Skin of body (tissue), 2 donors: ENCODE measurements around the gene BRINP2. TPM values are rescaled to one million over a fixed set of nuclear protein-coding genes. Genes with fewer than 3 reads are reported as not detected.

Experiments
- DNase-seq: peaks from one replicate; lab custom pipeline; 2025; lab: John Stamatoyannopoulos, UW
- total RNA-seq: library from RNA; depleted of rRNA; stranded (reverse); fragments of >200 nt; gene quantifications from one replicate; pipeline ENCODE4 v1.2.3, GENCODE V29; 2014

Gene BRINP2
- total RNA-seq, 1 donor from 2014 or later: 0.39 TPM

- no peak for DNase-seq
Observed at GRCh38 chr1:177164380-177165068, 6.2 kb upstream of the BRINP2 start, which contains the start of gene ASTN1. Gene ASTN1, minus strand, starts transcription at chr1:177164712. Its CDS starts 36 bp downstream, at chr1:177164676.

GRCh38 chr1:177165069-177165439 lies 5.7 kb upstream of the BRINP2 start:
- DNase-seq: no peak

GRCh38 chr1:177171536-177172123 lies 872 bp downstream of the BRINP2 start:
- DNase-seq: no peak

DNA sequence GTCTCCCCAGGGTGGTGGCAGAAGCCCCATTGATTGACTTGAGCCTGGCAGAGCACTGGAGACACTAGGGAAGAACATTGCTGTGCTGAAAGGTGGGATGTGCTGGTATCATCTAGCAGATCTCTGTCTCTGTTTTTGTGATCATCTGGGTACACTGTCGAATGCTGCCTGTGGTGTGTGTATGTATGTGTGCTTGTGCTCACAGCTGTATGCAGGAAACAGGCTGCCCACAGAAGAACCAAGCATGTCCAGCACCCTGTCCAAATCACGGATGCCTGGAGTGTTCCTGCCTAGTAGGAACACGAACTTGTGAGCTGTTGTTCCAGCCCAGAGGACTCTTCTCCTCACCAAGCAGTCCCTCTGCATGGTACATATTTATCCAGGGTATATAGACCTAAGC lies 1.5 kb downstream of the BRINP2 start:
- no peak for DNase-seq

GRCh38 chr1:177172866-177173265 lies 2.1 kb downstream of the BRINP2 start:
- DNase-seq: no peak

- DNase-seq: no peak
Observed at GRCh38 chr1:177173976-177174375, 3.2 kb downstream of the BRINP2 start.

- no peak for DNase-seq
Observed at GRCh38 chr1:177174921-177175634, 4.3 kb downstream of the BRINP2 start.

DNA sequence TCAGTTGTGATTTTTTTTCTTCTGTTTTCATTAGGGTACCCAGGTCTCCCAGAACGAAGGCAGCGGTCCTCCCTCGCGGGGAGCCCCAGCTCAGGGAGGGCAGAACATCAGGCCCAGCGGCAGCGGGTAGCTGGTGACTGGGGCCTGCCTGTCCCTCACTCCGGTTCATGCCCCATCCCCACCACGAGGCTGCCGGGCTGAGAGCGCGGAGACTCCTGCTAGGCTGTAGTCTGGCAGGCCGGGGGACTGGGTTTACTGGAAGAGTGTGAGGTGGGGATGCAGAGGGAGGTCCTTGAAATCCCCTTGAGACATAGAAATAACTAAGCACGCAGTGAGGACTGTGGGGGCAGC lies 10.5 kb downstream of the BRINP2 start:
- DNase-seq: no peak

GRCh38 chr1:177181631-177182291 lies 11.0 kb downstream of the BRINP2 start:
- DNase-seq: no peak

DNA sequence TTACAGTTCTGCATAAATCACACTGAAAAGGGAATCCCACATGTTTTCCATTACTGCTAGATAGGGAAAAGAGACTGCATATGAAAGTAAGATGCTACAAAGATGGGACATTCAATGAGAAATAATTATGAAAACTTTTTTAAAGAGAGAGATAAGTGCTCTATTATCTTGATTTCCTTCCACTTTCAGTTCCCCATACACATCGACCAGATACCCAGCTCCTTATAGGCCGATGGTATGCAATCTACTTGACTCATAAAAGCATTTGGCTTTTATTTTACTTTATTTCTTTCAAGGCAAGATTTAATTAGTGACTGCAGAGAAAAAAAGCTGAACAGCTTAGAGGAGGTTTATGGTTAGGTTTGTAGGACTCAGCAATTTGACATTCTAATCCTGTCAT lies 13.1 kb downstream of the BRINP2 start:
- DNase-seq: no peak

GRCh38 chr1:177185209-177185608 lies 14.5 kb downstream of the BRINP2 start:
- no peak for DNase-seq

GRCh38 chr1:177186639-177187038 lies 15.9 kb downstream of the BRINP2 start:
- DNase-seq: no peak

- DNase-seq: no peak
Observed at GRCh38 chr1:177190308-177190970, 19.7 kb downstream of the BRINP2 start.

DNA sequence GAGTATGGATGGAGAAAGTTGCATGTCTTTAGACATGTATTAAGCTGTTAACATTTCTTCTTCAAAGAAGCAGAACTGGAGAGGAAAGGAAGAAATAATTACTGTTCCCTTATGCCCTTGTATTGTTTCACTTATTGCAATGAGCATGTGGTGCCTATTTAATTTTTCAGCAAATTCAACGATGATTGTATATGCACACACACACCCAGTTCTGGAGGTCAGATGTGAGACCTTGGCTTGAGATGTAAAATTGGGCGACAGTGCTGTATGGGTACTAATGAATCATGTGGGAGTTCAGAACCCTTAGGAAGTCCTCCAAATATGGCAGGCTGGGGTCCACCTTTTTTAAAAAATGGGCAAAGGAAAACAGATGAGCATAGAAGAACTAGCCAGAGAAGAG lies 27.5 kb downstream of the BRINP2 start:
- no peak for DNase-seq

DNA sequence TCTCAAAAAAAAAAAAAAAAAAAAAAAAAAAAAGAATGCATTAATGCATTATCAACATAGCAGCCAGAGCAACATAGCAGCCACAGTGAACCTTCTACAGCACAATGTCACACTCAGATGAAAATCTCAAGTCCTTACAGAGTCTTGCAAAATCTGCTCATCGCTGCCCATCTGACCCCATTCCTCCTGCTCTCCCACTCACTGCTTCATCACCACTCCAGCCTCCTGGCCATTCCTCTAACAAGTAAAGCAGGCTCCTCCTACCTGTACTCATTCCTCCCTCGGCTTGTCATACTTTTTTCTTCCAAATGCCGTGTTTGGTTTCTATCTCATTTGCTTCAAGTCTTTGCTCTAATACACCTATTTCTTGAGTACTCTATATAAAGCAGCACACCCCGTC lies 29.5 kb downstream of the BRINP2 start:
- DNase-seq: no peak

- no peak for DNase-seq
Observed at GRCh38 chr1:177206831-177207355, 36.1 kb downstream of the BRINP2 start.

- no peak for DNase-seq
Observed at GRCh38 chr1:177208920-177209319, 38.2 kb downstream of the BRINP2 start.

DNA sequence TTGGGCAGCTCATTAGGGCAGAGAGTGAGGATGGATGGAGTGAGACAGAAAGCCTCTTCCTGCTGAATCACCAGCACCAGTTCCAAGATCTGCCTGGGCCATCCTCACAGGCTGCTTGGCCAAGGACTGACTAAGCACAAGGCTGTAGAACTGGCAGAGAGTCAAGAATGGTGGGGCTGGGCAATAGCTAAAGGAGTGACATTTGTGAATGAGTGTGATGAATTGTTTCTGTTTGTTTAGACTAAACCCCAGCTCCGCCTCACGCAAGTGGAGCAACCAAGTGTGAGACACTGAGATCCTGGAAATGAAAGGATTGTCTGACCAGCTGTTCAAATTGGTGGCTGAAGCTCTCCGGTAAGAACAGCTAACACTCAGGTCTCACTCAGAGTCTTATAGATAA lies 38.6 kb downstream of the BRINP2 start:
- peak; percentile 41 for DNase-seq

DNA sequence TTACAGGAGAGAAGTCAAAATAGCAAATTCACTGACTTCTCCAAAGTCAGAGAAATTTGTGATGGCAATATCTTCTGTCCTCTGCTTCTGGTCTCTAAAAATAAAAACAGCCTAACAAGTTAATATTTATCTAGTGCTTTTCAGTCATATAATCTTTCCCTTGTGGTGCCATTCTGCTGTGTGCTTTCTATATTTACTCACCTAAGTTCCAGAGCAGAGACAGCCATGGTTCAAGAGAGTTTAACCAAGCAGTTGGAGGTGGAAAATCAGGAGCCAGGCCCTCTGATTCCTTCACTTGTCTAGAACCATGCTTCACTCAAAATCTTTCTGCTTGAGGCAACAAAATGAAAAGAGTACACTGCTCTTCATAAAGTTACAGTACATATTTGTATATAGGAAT lies 39.3 kb downstream of the BRINP2 start:
- no peak for DNase-seq

DNA sequence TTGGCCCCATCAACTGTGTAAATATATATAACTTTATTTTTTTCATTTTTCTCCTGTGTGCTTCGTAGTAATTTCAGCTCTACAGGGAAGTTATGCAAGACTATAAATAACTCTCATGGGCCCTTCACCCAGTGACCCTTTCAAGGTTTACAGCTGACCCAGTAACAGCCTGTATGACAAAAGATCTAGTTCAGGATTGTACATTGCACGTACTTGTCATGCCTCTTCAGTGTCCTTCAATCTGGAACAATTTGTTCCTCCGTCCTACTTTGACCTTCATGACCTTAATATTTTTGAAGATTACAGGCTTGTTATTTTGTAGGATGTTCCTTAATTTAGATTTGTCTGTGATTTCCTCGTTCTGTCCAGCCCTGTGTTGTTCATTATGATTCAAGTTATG lies 40.5 kb downstream of the BRINP2 start:
- DNase-seq: no peak

GRCh38 chr1:177216587-177217202 lies 45.9 kb downstream of the BRINP2 start:
- DNase-seq: no peak
